Activated T-cell treated with anti-CD3 and anti-CD28 coated beads for 24 hours (primary cell): ENCODE measurements around the gene GDPD5.

ENCODE experiments used
- DNase-seq: peaks from one replicate; pipeline ENCODE4 v3.0.0-alpha.2; 2020; ENCODE audit warnings: low read depth

GDPD5 gene, protein sequence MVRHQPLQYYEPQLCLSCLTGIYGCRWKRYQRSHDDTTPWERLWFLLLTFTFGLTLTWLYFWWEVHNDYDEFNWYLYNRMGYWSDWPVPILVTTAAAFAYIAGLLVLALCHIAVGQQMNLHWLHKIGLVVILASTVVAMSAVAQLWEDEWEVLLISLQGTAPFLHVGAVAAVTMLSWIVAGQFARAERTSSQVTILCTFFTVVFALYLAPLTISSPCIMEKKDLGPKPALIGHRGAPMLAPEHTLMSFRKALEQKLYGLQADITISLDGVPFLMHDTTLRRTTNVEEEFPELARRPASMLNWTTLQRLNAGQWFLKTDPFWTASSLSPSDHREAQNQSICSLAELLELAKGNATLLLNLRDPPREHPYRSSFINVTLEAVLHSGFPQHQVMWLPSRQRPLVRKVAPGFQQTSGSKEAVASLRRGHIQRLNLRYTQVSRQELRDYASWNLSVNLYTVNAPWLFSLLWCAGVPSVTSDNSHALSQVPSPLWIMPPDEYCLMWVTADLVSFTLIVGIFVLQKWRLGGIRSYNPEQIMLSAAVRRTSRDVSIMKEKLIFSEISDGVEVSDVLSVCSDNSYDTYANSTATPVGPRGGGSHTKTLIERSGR

DNA sequence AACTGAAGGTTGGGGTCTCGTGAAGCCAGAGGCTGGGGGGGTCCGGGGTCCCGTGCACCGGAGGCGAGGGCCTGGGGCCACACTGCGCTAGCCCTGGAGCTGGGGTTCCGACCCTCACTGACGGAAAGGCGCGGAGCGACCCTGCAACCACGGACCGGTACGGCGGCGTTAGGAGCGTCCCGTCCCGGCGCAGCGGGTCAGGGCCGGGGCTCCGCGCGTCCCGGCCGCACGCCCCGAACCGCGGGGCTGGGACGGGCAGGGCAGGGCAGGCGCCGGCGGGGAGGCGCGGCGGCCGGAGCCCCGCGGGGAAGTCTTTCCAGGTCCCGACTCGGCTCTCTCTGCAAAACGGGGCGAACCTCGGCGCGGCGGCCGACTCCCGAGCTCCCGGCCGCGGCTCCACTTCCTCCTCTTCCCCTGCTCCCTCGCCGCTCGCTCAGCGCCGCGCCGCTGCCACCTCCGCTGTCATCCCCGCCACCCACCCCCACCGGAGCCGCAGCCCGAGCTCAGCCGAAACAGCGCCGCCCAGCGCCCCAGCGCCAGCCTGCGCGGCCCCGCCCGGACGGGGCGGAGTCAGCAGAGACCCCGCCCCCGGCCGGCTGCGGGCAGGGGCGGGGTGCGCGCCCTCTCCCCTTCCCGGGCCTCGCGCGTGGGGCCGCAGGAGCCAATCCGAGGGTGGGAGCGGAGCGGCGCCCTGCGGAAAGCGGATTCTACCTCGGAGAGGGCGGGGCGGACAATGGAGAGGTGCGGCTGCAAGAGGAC, at the start of gene GDPD5:
Gene GDPD5, minus strand, starts transcription at position 509 of the 759 bp plus-strand sequence. CDS start 48,206 bp downstream, outside the sequence.
- DNase-seq: peak; percentile 80

DNA sequence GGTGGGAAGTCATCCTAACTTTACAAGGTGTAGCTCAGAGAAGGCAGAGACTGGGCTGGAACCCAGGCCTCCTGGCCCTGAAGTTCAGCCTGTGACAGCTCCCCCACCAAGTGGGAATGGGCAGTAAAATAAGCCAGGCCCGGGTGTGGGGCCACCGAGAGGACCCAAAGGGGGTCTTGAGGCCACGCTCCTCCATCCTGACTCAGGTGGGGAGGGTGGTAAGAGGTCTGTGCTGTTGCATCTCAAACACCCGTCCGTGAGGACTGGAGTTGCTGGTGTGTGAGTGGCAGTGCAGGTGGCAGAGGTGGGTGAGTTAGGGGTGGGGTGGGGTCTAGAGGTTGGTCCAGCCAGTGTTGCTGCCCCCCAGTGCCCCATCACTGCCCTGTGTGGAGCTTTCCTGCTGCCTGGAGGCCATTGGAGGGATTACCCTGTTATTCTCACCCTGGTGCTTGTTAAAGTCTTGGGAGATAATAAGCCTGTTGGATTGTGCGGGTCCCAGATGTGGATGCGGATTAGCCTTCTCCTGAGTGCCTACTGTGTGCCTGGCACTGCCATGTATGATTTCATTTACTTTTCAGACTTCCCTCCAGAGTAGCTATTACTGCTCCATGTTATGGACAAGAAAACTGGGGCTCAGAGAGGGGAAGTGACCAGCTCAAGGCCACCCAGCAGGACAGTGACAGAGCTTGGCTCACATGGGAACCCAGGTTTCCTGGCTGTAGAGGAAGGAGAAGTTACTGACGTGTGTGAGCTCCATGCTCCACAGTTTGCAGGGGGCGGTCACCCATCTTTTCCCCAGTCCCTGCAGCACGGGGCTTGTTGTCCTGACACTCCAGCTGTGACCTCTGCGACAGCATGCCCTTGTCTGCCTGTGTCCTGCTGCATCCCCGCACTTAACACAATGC, 49.2 kb upstream of the GDPD5 start:
- no peak for DNase-seq

DNA sequence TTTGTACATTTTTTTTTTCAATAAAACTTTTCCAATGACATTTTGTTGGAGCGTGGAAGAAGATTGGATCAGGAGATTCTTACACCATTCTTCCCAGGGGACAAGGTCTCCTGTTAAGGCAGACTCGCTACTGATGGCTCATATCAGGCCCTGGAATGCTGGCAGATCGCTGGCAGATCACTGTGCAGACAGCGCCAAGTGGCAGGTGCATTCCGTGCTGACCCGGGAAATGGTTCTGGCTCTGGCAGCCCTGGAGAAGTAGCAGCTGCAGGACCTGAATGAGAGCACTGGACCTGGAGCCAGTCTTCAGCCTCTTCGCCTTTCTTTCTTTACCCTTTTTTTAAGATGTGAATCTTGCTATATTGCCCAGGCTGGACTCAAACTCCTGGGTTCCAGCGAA, 47.0 kb upstream of the GDPD5 start:
- DNase-seq: no peak

DNA sequence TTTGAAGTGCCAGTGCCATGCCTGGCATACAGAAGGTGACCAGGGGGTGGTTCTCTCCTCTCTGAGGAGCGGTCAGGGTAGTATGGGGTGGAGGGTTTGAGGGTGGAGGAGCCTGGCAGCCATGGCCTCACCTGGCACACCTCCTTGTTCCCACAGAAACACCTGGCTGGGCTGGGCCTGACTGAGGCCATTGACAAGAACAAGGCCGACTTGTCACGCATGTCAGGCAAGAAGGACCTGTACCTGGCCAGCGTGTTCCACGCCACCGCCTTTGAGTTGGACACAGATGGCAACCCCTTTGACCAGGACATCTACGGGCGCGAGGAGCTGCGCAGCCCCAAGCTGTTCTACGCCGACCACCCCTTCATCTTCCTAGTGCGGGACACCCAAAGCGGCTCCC, 45.9 kb upstream of the GDPD5 start:
- DNase-seq: no peak

DNA sequence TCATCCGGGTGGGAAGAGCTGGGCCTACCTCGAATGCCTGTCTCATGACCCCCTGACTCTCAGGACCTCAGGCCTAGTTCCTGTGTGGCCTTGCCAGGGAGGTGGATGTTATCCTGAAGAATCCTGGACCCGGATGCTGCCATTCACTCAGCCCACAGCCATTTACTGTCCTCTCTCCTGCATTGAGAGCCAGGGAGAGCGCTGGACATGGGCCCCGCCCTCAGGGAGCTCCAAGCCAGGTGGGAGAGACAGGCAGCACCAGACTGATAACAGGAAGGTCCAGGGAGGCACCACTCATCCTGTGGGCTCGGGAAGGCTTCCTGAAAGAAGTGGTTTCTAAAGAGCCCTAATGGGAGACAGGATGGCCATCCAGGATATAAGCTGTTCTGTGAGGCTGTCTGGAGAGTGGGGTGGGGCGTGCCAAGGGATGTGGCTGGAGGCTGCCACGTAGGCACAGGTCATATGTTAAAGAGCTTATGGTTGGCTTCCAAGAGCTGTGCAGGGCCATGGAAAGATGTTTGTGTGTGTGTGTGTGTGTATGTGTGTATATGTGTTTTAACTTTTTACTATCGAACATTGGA, 44.9 kb upstream of the GDPD5 start:
- DNase-seq: no peak

DNA sequence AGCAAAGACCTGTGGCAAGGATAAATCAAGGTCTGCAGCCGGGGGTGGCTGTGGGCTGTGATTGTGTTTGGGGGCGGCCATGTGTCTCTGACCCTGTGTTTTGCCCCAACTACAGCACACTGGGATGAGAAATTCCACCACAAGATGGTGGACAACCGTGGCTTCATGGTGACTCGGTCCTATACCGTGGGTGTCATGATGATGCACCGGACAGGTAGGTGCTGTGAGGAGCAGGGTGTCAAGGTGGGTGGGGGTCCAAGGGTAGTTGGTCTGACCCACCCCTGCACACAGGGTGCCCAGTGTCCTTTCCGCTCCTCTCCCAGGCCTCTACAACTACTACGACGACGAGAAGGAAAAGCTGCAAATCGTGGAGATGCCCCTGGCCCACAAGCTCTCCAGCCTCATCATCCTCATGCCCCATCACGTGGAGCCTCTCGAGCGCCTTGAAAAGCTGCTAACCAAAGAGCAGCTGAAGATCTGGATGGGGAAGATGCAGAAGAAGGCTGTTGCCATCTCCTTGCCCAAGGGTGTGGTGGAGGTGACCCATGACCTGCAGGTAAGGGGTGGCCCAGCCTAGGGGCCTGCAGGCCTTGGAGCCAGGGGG, 43.0 kb upstream of the GDPD5 start:
- no peak for DNase-seq

DNA sequence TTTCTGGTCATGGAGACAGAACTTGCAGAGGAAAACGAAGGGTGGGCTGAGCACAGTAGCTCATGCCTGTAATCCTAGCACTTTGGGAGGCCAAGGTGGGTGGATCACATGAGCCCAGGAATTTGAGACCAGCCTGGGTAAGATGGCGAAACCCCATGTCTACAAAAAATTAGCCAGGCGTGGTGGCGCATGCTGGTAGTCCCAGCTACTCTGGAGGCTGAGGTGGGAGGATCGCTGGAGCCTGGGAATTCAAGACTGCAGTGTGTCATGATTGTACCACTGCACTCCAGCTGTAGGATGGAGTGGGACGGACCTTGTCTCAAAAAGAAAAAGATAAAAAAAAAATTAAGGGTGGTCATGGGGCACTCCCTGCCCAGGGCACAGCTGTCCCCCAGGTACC, 42.2 kb upstream of the GDPD5 start:
- DNase-seq: no peak

DNA sequence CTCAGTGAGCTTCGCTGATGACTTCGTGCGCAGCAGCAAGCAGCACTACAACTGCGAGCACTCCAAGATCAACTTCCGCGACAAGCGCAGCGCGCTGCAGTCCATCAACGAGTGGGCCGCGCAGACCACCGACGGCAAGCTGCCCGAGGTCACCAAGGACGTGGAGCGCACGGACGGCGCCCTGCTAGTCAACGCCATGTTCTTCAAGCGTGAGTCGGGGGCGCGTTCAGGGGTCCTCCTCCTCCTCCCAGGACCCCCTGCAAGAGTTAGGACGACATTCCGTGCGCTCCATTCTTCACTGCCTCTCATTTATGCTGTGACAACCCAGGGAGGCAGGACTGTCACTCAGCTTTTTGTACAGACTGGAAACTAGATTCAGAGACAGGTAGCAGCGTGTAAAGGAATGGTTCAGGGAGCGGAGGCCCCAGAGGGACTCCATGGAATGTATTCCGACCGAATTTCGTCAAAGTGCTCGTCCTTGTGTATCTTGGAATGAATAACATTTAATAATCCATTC, 41.1 kb upstream of the GDPD5 start:
- no peak for DNase-seq

DNA sequence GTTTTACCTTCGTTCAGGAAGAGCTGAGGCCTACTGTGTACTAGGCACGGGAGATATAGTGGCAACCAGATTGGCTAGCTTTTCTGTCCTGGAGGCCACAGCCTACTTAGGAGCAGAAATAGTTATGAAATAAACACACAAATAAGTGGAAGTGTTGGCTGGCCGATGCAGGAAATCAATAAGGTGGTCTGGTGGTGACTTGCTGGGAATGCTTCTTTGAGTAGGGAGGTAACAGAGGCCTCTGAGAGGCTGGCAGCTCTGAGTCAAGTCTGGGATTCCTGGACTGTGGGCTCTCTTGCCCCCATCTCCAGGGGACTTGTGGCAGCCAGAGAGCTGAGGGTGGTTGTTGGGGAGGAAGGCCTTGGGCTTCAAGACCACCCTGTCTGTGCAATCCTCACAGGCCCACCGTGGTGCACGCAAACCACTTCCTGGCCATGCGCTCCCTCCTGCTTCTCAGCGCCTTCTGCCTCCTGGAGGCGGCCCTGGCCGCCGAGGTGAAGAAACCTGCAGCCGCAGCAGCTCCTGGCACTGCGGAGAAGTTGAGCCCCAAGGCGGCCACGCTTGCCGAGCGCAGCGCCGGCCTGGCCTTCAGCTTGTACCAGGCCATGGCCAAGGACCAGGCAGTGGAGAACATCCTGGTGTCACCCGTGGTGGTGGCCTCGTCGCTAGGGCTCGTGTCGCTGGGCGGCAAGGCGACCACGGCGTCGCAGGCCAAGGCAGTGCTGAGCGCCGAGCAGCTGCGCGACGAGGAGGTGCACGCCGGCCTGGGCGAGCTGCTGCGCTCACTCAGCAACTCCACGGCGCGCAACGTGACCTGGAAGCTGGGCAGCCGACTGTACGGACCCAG, 40.4 kb upstream of the GDPD5 start:
- DNase-seq: no peak

DNA sequence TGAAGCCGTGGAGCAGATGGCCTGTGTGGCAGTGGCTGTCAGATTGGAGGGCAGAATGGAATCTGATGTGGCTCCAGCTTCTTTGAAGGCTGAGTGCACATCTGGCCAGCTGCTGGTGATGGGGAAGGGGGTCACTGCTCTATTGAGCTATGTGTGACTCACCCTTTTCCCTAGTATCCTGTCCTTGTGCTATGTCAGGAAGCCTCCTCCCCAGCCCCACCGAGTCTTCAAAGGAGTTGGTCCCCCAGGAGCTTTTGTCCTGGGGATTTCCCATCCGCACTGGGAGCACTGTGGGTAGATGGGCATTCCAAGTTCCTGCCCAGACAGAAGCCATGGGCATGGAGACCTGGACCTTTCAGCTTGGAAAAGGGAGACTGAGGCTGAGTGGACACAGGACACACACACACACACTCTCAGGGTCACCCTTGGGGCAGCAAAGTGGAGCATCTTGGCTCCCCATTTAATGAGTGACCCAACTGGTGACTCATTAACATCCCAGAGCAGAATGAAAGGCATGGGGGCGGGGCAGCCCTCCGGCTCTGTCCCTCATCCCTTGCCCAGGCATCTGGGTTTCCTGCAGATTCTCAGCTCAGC, 39.6 kb upstream of the GDPD5 start:
- no peak for DNase-seq

DNA sequence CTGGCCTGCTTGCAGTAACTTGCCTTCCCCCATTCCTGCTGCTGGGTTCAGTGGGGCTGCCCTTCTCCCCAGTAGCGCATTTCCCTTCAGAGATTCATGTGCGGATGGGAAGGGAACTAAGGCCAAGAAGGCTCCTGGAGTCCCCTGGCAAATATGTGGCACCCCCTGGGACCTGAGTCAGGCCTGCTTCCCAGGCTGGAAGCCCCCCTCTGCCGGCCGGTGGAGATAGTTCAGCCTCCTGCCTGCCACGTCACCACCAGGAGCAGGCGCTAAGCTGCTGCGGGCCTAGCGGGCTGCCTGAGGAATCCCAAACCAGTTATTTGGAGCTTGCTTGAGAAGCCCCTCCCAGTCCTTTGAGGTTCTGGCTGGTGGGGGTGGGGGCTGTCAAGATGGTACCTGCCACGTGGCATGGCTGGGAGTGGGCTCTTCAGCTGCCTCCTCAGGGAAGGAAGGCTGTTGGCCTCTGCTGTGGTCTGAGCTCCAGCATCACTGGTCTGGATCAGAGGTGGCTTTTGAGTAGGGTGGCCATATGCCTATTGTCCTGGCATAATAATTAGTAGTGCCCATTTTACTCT, 38.3 kb upstream of the GDPD5 start:
- DNase-seq: no peak

DNA sequence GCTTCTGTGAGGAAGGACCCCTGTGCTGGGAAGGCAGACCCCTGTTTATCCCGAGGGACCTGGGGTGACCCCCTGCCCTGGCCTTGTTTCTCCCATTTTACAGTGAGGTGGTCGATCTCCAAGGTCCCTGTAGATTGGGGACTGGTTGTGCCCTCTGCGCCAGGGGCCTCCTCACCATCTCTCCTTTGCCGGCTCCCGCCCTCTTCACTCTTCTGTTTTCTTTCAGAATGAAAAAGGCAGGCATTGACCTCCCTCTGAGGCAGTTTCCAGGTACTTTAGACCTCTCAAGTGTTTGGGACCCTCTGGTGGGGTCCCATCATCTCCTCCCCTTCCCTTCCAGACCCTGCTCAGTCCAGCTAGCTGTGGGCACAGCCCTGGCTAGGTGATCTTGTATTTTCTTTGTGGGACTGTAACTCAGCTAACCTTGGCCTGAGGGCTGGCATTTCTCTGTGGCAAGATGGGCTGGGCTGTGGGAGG, 37.8 kb upstream of the GDPD5 start:
- DNase-seq: no peak

DNA sequence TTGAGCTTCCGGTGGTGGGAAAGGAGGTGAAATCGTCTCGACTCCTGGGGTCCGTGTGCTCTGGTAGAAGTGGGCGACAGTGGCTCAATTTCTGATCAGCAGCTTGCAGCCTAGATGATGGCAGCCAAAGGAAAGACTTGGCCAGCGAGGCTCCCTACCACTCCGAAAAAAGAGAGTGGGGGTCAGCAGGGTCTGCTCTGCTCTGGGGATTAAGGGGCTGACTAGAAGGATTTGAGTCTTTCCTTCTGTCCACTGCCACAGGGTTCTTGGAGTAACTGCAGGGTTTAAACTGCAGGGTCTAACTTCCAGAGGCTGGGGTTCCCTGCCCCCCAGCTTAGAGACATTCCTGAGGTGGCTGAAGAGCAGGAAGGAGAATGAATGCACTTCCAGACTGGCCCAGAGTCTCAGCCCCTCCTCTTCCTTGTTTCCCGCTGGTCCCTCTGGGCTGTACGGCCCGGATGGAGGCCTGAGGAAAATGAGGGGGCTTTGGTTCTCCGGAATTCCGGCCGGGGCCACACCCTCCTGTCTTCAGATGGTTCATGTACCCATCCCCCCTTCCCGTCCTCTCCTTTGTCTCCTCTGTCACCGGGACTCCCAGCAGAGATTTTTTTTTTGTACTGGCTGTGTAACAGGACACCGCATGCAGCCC, 37.2 kb upstream of the GDPD5 start:
- no peak for DNase-seq

DNA sequence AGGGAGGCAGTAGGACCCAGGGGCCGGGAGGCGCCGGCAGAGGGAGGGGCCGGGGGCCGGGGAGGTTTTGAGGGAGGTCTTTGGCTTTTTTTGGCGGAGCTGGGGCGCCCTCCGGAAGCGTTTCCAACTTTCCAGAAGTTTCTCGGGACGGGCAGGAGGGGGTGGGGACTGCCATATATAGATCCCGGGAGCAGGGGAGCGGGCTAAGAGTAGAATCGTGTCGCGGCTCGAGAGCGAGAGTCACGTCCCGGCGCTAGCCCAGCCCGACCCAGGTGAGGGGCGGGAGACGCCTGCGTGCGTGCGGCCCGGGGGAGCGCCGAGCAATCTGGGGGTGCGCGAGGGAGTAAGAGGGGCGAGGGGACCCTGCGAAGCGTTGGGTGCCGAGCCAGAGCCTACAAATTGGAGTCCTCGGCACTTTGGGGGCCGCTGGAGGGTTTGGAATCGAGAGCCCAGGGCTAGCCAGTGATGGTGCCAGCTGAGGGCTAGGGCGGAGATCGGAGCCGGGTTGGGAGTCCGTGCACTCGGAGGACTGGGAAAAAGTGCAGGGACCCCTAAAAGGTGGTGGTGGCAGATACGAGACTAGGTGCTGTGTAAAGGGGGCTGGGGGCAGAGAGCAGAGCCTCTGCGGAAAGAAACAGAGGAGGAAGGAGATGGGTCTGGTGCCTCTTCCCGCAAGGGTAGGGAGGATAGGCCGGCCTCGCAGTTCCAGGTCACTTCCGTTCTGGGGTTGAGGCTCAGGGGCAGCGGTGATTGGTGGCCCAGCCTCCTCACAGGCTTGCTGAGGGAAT, 36.5 kb upstream of the GDPD5 start, which contains the start of gene SERPINH1:
Gene SERPINH1, plus strand, starts transcription at position 206 of the 788 bp plus-strand sequence. CDS start 4,097 bp downstream, outside the sequence.
- peak; percentile 70 for DNase-seq

DNA sequence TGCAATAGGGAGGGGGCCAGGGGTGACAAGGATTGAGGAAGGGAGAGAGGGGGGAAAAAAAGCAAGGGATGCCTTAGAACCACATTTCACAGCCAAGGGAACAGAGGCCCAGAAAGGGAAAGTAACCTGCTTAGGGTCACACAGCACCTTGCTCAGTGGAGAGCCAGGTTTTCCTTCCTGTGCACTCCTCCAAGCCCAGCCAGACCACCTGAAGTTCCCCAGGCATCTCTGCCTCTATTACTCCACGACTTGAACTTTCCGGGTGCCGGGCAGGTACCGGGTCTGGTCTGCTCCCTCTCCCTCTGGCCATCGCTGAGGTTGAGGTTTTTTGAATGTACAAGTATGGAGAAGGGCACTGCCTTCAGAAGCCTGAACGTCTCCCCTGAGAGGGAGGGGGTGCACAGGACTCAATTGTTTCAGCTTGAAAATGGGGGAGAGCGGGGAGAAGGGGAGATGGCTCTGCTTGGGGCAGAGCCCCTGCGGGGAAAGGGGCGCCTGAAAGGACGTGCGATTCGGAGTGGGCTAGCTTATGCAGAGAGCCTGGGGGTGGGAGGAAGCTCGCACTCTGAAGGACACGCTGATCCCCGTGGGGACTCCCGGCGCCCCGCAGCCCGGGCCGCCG, 35.8 kb upstream of the GDPD5 start:
- no peak for DNase-seq

DNA sequence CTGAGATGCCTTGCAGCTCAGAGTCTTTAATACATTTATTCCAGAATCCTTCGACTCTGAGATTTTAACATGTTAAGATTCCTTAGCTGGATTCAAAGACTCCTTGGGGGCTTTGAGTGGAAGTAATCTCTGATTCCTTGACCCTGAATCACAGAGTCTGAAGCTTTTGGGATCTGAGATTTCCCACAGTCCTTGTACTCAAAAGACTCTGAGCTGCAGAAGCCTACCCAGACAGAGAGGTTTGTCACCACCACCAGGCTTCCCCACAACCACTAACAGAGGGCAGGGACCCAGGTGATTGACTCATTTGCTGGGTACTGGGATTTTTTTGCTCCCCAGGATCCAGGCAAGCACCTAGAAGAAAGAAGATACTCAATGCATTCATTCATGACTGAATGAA, 34.9 kb upstream of the GDPD5 start:
- no peak for DNase-seq
